Stimulated activated CD8-positive, alpha-beta memory T cell treated with anti-CD3 and anti-CD28 coated beads, Interleukin-4, amount 100 ng/mL, for 1 hour (primary cell): ENCODE measurements around the gene DVL2.

Experiments
- DNase-seq, 2 donors: peaks; one replicate each; pipeline ENCODE4 v3.0.0-alpha.2; 2020; ENCODE audit warnings: low read depth in 2 of 2, low spot score in 1 of 2

DVL2 gene

DNA sequence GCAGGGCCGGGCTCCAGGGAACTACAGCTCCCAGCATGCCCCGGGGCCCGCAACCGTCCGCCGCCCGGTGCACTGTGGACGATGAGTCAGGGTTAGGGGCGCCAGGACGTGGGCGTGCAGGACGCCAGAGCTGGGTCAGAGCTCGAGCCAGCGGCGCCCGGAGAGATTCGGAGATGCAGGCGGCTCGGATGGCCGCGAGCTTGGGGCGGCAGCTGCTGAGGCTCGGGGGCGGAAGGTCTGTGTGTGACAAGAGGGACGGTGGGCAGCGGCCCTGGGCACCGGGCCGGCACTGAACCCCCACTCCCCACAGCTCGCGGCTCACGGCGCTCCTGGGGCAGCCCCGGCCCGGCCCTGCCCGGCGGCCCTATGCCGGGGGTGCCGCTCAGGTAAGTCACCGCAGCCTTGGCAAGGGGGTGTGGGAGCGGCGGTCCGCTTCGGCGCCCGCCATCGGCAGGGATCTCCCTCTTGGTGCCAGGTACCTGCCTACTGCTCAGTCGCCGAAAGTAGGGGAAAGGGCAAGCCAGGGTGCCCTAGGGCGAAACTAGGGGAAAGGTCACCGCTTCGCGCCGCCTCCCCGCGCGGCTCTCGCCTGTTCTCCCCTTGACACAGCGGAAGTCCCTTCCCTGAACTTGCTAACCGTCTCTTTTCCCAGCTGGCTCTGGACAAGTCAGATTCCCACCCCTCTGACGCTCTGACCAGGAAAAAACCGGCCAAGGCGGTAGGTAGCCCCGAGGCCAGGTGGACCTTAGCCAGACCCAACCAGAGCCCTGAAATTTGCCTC lies 14.3 kb downstream of the DVL2 start, which contains the start of the genes ACADVL and DLG4:
Gene ACADVL (plus strand): TSS at position 127 of the 781 bp plus-strand sequence. CDS start 47 bp downstream, at position 174.
Gene DLG4 (minus strand): TSS at position 25 of the 781 bp plus-strand sequence.
- peak; percentile 58 to 61 for DNase-seq

DNA sequence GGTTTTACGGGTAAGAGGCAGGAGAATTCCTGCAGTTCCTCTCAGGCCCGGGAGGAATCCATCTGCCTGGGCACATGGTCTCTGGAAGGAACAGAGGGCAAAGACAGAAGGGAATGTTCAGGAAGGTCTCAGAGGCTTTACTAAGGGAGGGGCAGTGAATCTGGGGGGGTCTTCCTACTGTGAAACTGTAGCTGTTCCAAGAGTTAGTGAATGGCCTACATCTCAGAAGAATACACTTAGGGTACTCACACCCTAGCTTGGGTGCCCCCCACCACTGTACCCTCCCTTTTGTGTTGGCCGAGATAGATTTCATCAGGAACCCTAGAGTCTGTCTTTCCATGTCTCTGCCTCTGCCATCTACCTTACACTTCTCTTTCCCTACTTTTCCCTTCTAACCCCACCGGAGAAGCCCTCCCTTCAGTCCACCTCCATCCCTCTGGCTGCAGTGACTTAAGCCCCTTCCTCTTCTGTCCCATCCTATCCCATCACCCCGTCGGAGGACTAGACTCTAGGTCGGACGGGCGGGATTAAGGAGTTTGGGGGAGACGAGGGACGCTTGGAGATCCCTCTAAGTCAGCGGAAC lies 15.0 kb downstream of the DVL2 start:
- no peak for DNase-seq

DNA sequence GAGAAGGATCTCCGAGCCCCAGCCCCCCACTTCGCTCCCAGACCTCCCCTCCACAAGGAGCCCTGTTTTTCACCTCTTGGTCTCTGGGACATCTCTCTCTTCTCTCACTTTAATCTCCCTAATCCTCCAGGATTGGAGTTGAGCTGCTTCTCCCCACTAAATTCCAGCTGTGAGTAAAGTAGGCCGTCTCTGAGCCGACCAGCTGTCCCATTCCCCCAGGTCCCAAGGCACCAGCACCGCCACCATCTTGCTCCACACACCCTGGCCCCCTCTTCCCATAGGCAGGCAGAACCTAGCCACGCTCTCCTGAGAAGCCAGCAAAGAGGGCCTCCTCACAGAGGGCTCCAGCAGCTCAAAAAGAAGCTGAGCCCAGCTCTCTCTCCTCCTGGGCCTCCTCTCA lies 15.6 kb downstream of the DVL2 start:
- DNase-seq: no peak

DNA sequence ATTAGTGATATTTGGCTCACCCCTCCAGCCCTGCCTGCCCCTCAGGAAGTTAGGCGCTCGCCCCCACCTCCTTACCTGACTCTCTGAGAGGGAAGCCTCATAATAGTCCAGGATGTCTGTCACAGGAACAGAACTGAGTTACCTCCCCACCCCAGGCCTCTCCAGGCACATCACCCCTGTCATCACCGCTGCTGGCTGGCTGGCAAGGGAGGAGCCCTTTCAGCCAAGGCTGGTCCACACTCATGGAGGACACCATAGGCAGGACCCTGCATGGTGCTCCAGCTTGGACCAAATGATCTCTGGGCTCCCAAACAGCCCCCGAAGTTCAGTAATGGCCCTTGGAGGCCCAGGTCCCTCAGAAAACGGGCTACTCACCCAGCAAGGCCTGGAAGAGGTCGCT lies 16.2 kb downstream of the DVL2 start:
- no peak for DNase-seq

DNA sequence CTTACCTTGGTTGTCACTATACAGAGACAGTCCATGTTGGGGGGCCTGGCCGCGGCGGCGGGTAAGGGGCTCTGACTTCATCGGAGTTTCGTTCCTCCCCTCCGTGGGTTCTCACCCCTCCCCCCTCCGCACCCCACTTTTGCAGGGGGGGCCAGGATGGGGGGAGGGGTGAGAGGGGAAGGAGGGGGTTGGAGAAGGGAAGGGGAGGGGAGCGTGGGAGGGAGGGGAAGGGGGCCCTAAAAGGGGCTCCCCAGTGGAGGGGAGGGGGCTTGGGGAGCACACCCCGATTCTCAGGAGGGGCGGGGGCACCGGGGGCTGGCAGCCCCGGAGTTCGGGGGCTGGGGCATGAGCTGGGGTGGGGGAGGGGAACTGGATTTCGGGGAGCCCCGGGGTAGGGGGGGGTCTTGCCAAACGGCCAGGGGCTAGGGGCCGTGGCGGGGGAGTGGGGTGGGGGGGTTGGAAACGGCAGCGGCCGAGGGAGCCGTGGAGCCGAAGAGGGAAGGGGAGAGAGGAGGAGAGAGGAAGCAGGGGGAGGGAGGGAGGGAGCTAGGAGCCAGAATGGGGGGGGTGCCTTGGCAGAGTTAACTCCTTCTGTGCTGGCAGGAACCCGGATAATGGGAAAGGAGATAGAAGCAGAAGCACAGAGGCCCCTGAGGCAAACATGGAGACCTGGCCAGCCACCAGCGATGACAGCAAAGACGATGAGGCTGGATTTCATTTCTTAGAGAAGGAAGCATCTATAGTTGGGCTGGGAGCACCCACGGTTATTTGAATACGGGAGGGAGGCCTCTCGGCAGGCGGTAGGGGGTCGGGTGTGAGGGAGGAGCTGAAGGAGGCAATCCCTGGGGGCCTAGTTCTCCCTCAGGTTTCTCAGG lies 17.0 kb downstream of the DVL2 start:
- DNase-seq: no peak

DNA sequence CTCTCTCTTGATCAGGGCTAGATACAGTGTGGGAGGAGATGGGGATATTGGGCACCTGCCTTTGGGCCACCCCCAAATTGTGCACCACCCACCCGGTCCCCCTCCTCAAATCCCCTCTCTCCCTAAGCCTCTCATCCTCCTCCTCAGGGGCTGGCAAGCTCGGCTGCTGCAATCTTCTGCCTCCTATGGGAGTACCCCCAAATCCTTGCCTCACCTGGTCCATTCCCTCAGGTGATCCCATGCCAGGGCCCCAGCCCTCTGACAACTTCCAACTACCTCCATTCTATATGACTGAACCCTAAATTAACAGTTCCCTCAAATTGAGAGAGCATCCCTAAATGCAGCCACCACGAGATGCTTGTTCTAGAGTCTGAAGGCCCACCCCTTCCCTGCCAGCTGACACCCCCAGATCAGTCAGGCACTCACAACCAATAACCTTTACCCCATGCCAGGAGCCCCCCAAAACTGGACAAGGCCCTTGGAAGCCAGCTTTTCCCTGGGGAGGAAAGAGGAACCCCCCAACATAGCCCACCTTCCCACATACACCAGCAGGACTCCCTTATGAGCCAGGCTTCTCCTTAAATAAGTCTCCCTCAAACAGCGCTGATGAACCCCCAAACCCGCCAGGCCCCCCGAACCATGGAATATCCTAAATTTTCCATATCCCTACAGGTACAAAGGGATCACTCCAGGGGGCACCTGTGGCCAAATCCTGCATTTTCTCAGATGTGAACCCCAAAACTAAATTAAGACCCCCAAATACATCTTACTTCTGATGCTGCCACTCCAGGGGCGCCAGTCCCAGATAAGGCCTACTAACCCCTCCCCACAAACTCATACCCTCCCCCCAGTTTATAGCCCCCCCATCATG lies 17.8 kb downstream of the DVL2 start:
- DNase-seq: no peak

DNA sequence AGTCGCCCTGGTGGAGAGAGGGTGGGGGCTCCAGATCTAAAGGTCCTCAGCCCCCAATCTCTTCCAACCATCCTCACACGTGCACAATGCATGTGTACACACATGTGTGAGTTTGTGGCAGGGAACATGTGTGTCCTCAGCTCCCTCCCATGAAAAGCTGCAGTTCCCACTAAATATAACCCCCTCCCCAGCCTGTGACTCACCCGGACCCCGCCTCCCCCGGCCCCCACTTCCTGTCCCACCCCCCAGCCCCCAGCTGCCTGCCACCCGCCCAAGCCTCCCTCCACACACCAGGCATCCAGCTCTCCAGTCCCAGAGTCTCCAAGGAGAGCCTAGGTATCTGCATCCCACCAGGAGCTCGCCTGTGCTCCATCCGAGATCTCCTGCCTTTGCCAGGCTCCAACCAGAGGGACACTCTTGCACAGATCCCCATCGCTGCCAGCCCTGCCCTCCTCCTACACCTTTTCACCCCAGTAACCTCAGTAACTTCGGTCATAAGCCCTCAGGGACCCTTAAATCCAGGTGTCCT lies 18.6 kb downstream of the DVL2 start:
- DNase-seq: no peak

DNA sequence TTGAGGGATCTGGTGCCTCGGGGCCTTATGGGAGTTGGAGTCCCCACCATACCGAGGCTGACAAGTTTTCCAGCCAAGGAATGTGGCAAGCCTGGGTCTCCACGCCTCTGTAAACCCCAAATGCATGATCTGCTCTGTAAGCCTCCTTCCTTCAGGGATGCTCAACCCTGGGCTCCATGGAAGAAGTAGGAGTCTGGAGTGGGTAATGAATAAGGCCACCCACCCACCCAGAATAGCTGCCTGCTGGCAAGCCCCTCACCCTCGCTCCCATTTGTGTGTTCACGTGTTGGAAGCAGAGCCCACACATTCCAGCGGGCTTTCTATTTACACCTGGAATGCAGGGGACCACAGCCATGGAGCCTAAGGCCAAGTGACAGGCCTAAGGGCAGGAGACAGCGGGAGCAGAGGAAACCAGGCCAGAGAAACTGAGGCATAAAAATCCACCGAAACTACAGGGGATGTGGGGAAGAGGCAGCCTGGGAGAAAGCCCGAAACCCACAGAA lies 19.1 kb downstream of the DVL2 start:
- no peak for DNase-seq

DNA sequence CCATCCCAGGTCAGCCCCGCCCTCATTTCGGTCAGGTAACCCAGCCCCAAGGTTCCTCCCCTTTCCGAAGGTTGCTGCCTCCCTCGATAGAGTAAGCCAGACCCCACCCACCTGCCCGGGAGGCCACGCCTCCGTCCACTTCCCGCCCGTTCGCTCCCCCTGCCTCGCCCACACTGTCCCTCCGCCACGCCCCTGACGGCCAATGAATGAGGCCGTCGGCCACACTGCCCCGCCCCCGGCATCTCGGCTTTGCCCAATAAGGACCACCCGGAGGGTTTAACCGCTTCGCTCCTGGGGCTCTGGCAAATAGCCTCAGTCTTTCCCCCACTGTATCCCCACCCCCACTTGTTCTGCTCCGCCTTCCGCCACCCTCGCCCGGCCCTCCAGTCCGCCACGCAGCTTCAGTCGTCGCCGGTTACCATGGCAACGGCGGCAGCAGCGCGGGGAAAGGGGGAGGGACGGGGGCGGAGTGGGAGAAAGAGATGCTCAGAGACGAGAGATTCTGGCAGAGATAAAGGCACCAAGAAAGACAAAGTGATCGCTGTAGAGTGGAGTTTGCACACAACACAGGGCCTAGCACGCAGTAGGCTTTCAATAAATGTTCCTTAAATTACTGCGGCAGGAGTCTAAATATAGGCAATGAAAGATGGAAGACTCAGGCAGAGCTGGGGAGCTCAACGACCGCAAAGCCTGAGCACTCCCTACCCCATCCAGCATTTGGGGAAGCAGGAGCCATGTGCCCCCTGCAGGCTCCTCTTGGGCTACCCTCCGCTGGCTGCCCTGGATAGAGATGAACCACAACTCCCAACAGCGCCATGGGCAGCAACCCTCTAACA lies 19.8 kb downstream of the DVL2 start:
- DNase-seq: peak; percentile 97 to 98

DNA sequence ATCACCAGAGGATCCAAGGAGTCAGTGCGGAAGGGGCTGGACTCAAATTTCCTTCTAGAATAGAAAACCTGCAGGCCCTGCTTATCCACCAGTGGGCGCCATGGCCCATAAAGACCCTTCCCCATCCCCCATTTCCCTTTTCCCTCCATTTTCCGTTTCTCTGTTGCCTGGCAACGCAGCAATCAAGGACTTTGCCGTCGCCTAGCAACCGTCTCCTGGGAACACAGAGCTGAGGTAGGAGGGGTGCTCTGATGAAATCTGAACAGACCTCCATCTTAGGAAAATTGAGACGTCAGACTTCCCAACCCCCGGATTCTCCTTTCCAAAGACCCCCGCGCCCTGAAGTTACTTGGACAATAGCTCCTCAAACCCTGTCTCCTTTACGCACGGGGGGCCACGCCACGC lies 20.4 kb downstream of the DVL2 start:
- DNase-seq: no peak

DNA sequence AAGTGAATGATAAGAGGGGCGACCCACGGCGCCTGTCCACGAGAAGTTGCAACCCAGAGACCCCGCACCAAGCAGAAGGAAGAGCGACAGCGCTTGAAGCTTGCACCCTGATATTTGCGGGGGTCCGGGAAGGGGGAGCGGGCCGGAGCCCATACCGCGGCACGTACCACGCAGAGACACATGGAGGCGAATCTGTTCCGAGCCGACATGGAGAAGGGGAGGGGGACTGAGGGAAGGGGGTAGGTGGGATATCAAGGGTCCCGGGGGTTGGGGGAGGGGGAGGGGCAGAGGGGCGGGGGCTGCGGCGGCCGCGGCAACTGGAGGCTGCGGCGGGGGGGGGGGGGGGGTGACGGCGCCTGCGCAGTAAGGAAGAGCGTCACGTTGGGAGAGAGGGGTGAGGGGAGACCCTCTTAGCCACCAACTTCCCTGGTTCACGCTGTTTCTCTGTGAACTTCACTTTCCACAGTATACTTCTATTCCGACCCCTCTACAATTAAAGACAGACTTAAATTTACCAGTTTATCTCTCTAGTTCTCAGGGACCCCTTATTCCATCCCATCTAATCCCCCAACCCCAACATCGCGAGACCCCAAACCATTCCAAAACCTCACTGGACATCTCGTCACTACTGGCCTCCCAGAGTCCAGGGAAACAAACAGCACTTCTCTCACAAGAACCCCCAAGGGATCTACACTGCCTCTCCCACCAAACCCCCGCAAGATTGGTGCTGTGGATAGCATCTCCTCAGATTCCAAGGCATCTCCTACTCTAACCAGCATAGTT lies 22.6 kb downstream of the DVL2 start:
- no peak for DNase-seq

DNA sequence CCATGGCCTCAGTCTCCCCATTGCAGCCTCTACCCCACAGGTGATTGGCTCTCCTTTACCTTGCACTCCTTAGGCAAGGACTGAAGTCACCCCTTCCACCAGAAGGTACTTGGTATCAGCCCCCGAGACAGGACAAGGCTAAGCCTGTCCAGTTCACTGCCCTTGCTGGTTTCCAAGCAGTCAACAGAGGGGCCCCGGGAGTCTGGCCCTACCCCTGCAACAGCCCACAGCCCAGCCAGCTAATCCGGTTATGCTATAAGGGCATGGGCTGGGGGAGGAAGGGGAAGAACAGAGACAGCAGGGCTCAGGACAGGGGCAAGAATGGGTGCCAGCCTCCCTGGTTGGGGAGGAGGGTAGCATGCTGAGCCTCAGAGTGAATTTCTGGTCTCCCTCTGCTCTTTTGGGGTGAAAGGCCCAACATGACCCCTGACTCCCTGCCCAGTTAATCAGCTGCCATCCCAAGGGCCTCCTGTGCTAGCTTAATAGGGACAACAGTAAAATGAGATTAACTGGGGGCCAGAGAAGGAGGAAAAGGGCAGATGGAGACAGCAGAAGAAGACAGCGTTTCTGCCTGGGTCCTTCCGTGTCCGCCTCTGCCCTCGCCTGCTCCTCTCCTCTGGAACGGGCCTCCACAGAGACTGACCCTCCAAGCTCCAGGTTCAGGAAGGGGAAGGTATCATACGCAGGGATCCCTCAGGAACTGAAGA lies 25.4 kb downstream of the DVL2 start:
- no peak for DNase-seq

DNA sequence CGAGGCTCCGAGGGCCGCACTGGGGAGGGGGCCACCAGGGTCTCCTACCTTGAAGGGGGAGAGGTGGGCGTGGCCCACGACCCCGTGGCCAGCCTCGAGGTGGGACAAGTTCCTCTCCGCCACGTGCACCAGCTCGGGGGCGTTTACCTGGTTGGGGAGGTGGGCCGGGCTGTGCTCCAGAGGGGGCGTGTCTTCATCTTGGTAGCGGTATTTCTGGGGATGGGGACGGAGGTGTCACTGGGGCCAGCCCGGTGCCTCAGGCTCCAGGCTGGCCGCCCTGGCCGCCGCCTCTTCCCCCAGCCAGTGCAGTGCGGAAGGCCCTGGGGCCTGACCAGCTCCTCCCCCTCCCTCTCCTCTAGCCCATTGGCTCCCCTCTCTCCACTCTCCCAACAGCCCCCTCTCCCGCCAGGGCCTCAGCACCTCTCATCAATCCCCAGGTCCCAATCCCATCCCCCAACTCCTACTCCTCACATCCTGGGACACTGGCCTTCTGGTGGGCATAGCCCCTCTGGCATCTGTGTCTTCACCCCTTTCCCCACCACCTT lies 26.2 kb downstream of the DVL2 start:
- no peak for DNase-seq

DNA sequence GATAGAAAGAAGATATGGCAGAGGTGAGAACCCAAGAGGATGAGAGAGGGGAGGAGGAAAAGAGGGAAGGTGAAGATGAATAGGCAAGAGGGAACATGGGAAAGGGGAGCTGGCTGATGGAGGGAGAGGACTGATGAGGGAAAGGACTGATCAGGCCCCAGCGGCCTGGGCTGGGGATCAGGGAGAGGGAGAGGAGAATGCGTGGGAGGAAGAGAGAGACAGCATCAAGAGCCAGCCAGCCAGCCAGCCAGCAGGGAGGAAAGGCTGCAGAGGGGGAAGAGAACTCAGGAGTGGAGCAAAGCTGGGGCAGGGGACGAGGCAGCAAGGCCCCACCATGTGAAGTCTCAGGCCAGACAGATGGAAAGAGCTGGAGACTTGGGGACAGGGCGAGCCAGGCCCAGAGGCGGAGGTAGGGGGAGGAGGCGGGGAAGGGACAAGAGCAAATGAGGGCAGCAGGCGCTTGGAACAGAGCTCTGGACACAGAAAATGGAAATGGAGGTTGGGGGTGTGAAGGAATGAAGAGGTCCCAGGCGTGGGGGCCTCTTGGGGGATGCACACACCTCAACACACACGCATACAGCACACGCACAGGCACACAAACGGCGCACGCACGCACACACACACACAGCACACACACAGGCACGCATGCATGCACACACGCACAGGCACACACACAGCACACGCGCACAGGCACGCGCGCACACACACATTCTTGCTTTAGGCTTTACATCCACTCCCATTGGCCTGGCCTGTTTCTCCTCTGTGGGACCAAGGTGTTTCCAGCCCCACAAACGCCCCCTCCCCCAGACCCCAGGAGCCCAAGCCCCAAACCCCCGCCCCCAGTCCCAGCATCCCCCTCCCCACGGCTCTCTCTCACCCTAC lies 27.0 kb downstream of the DVL2 start:
- no peak for DNase-seq

DNA sequence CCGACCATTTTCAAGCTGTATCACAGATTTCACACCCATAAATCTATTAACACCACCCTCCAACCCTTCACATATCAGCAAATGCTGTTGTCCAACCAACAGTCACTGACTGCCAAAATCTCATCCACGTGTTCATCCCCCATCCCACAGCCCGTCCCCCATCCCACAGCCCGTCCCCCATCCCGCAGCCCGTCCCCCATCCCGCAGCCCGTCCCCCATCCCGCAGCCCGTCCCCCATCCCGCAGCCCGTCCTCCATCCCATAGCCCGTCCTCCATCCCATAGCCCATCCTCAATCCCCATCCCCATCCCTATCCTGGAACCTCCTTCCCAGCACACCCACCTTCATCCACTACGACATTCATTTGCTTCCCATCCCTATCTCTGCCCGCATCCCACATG lies 28.8 kb downstream of the DVL2 start:
- no peak for DNase-seq

DNA sequence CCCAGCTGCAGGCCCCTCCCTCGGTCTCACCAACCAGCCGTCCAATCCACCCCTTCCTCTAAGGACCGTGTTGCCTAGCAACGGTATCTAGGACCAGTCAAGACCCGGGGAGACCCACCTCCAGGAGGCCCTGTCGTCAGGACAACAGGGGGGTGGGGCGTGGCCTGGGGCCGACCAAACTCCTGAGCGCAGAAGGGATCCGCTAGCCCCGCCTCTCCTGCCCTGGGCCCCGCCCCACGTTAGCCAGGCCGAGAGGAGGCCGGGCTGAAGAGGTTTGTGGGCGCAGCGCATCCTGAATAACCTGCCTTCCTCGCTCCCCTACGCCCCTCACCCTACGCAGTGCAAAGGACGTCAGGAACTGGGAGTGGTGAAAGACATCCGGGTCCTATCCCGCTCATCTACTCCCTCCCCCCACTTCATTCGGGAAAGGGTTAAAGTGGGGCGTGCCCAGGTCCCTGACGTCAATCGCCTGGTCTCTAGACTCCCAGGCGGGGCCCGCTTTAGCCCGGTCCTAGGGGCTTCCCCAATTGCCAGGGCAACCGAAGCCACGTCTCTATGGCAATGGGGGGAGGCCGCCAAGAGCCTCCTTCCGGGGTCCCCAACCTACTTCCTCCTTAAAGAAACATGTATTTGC lies 29.4 kb downstream of the DVL2 start:
- peak; percentile 89 to 91 for DNase-seq
